CD1c-positive myeloid dendritic cell (primary cell): Measurements from ENCODE around the gene SORCS2.

Experiments used
- DNase-seq: peaks from one replicate; pipeline ENCODE4 v3.0.0-alpha.2; 2016; ENCODE audit errors: extremely low spot score

The SORCS2 gene

DNA sequence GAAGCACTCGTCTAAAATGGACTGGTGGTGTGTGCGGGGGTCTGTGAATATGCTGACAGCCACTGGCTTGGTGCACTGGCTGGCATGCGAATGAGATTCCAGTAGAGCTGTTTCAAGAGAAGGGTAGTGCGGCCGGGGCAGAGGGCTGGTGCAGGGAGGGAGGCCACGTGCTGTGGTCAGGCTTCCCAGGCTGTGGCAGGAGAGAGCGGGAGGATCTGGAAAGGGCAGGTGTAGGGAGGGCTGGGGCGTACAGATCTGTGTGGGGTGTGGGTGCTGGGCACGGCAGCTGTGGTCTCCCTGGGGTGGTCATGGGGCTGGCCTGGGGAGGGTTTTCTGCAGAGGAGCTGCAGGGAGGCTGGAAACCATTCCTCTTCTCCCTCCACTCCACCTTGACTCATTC, 30.2 kb downstream of the SORCS2 start:
- no peak for DNase-seq

- DNase-seq, result no peak
Observed at GRCh38 chr4:7223541-7223940, 31.2 kb downstream of the SORCS2 start.

- DNase-seq, result no peak
Observed at GRCh38 chr4:7224001-7224400, 31.7 kb downstream of the SORCS2 start.

GRCh38 chr4:7224878-7225533, 32.7 kb downstream of the SORCS2 start:
- DNase-seq, result no peak

DNA sequence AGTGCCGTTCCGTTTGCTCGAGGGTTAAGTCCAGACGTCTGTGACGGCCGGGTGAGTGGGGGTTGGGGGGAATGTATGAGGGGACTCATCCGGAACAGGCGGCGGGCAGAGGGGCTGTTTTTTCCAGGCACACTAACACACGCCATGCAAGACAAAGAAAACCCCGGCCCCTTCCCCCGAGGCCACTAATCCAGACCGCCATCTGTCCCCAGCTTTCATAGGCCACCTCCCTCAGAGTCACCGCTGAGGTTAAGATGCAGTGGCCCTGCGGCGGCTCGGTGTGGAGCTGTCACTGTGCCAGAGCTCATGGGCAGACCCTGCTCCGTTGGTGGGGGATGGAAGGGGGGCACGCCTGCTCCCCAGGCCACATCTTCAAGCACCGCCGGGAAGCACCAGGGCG, 34.1 kb downstream of the SORCS2 start:
- no peak for DNase-seq

DNA sequence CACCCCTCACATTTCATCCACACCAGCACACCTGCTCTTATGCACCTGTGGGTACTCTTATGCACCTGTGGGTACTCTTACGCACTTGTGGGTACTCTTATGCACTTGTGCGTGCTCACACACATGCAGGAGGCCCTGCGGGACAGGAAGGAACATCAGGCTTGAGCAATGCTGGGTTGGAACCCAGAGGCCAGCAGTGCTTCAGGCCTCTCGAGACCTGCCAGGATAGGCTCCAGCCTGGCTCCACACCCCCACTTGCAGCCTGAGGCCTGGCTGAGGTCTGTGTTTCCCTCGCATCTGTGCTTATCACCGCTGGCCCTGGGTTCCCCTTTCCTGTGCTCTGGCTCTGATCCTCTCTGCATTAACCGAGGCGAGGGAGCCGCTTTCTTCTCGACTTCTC, 34.7 kb downstream of the SORCS2 start:
- DNase-seq, result no peak

DNA sequence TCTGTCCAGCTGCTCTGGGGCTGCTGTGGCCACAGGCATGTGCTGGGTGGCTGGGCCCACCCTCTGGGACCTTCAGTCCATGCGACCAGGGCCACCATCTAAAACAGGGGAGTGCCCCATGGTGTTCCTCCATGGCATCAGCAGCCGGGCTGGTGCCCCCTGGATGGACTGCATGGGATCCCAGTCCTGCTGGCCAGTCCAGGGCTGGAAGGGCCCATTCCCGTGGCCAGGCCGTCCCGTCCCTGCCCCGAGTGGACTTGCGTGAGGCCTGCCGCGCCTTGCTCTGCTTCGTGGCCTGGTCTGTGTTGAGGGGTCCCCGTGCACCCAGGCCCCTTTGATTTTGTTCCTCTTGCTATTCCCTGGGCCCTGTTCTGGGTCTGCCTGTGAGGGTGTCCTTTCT, 36.4 kb downstream of the SORCS2 start:
- no peak for DNase-seq

GRCh38 chr4:7232061-7232650, 39.8 kb downstream of the SORCS2 start:
- no peak for DNase-seq

GRCh38 chr4:7233006-7233580, 40.8 kb downstream of the SORCS2 start:
- DNase-seq, result no peak

- no peak for DNase-seq
Observed at GRCh38 chr4:7233601-7234000, 41.3 kb downstream of the SORCS2 start.

DNA sequence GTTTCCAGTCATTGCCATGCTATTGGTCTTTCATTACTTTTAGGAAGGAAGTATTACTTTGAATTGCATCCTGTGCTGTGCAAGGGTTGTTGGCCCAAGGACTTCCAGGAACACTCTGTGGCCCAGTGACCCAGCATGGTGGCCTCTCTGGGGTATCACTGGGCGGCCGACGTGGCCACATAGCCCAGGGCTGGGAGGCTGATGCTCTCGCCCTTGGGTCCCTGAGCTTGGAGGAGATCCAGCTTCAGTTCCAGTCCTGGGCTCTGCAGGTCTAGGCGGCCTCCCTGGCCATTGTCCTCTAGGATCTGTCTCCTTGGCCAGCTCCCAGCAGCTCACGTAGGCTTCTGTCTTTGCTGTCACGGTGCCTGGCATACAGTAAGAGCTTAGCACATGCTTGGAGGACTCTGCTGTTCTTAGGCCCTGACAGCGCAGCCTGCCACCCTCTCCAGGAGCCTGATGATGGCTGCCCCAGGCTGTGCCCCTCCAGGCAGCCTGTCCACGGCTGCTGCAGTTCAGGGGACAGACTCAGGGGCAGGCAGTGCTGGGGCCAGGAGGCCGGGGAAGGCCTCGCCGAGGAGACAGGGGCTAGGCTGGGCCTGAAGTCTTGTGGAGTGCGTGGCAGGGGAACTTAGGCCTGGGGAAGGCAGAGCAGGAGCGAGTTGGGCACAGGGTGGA, 42.2 kb downstream of the SORCS2 start:
- no peak for DNase-seq

GRCh38 chr4:7235030-7235380, 42.7 kb downstream of the SORCS2 start:
- DNase-seq, result no peak

DNA sequence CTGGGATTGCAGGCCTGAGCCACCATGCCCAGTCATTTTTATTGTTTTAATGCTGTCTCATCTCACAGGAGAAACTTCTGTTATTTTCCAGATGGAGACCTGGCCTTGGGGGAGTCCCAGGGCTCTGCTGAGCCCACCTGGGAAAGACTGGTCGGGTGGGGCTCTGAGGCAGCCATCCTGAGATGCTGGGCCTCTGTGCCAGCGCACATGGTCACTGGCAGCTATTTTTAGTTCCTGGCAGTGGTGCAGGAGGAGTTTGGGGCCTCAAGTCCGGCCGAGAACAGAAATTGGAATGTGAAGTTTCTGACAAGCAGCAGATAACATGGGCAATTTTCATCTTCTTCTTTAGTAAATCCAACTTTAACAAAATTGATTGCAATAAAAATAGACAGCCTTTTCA, 44.5 kb downstream of the SORCS2 start:
- no peak for DNase-seq

GRCh38 chr4:7237873-7238272, 45.5 kb downstream of the SORCS2 start:
- no peak for DNase-seq

GRCh38 chr4:7238300-7238960, 46.1 kb downstream of the SORCS2 start:
- DNase-seq, result no peak

DNA sequence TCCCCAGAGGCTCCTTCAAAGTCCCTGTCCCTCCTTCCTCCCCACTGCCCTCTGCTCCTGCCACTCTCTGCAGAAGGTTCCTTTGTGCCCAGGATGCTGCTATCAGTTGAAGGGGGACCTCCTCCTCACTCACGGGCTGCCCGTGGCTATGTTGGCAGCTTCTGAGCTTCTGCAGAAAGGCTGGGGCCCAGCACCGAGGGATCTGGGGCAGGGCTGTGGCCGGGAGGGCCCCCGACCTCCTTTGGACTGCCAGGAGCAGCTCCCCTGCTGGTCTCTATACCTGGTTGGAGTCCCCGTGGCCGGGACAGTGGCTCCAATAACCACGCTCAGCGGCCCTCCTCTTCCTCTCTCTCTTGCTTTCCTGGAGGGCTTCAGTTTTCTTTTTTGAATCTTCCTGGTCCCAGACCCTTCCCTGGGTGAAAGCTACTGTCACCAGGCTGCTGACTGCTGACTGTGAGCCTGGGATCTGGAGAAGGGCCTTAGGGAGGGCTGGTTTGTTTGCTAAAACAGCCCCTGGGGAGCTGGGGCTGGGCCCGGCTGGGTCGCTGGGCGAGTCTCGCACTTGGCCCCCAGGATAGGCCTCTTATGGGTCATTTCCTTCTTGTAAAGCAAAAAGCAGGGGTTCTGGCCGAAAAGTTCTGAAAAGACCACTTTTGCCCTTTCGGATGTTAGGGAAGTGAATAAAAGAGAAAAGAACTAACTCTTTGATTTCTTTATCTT, 46.9 kb downstream of the SORCS2 start:
- no peak for DNase-seq

GRCh38 chr4:7239844-7240243, 47.5 kb downstream of the SORCS2 start:
- DNase-seq, result no peak

DNA sequence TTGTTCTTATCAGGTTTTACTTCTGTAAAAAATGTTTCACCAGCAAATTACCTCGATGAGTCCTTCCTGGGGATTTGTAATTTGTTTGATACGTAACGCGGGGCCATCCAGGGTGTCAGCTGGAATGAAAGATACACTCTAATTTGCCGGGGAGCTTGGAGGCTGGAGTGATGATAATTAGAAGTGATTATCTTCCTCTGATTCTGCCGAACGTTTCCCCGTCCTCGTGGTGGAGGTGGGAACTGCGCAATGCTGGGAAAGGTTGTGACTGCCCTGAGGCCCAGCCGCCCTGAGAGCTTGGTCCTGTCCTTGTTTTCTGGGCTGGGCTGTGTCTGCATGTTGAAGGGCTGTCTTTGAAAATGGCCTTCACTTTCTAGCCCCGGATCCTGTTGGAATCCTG, 48.0 kb downstream of the SORCS2 start:
- DNase-seq, result no peak

DNA sequence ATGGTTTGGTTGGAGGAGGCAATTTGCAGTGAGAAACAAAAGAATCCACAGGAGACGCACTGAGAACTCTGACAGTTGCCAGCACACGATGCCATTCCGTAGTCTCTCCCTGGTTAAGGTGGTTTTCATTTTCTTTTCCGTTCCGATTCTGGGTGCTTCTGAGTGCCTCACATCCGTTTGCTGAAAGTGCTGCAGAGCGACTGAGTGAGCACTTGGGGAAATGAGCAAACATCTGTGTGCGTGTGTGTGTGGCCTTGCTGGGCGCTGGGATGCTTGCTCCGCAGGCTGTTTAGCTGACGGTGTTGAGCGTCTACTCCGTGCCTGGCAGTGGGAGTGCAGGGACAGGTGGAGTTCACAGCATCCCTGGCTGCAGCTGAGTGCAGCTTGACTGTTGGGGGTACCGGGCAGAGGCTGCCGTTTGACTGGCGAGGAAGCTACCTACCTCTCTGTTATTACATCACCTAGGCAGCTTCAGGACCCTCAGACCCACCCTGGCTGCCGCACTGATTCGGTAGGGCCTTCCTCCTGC, 49.3 kb downstream of the SORCS2 start:
- DNase-seq, result no peak

- DNase-seq, result no peak
Observed at GRCh38 chr4:7242766-7243165, 50.4 kb downstream of the SORCS2 start.

DNA sequence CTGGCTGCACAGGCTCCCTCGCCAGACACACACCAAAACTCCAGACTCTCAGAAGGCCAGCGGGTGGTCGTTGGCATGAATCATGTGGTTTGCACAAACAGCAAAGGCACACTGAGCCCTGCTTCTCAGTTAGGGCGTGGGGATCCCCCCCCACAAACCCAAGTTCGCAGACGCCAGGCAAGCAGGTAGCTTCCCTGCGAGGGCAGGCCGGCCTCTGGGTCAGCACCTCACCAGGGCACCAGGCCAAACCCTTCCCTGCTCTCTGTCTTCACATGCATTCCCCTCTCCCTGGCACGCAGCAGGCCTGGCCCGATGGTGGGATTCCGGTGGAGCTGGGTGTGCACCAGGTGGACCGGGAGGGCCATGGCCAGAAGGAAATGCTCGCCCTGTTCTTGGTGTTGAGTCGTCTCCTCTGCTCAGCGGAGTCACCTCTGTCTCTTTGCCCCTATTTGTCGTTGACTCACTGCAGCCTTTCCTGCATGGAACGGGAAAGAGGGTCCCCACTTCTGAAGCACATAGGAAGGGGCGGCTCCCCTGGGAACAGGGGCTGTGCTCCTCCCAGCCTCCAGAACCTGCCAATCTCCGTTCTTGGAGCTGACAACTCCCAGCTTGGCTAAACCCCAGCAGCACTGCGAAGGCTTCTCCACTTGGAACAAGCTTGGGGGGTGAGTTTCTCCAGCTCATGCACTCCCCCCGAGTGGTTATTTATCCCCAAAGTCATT, 51.4 kb downstream of the SORCS2 start:
- no peak for DNase-seq
